GM23248 (cell line): Measurements from ENCODE around the gene LMBR1L.

Source experiments
- EZH2 ChIP-seq: fragments of 200-600 bp; sonication (generic); IDR thresholded peaks from 2 replicates; pipeline ENCODE4 v1.6.1; 2018; ENCODE audit warnings: antibody characterized with exemption, mild to moderate bottlenecking; ENCODE audit not compliant: insufficient read depth, poor library complexity, severe bottlenecking
- EZH2phosphoT487 ChIP-seq: fragments of 200-600 bp; sonication (generic); IDR thresholded peaks from 2 replicates; pipeline ENCODE4 v1.6.1; 2018; ENCODE audit warnings: antibody characterized with exemption, moderate library complexity, mild to moderate bottlenecking, low read depth; ENCODE audit not compliant: insufficient read depth

DNA sequence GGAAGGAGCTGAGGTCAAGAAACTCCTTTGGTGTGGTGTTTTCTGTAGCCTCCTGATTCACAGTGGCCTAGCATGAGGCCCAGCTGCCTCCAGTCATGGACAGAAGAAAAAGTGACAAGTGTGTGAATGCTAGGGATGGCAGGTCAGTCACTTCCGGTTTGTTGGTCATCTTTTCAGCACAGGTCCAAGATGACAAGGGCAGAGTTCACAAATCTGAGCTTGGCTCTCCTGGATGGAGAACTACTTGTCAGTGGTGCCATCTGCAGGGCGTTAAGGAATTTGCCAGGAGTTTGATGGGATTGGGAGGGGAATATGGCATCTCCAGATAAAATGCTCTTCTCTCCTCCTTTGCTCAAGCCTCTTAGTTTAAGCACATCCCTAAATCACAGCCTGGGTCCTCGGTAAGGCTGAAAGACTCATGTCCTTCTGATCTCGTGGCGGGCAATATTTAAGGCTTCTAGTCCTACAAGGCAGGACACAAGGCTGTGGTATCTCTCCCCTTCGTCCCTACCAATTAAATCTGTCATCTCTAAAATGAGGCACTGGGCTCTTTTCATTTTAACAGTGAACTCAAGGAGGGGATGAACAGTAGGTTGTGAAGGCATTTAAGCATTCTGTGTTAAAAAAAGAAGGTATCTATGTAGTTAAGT lies 10.5 kb upstream of the LMBR1L start:
- TF ChIP-seq EZH2phosphoT487 = no peak
- TF ChIP-seq EZH2 = no peak
